Osteocyte (in vitro differentiated cells): ENCODE results near the gene IFIH1. TPM values are rescaled to one million over a fixed set of nuclear protein-coding genes. Genes with fewer than 3 reads are reported as not detected.
A peak's percentile ranks its signal among the peaks of the same experiment; 100 is the strongest.

Experiments used
- DNase-seq: peaks from one replicate; pipeline ENCODE4 v3.0.0; 2021; ENCODE audit warnings: mixed read lengths; ENCODE audit not compliant: unreplicated experiment; ENCODE audit errors: extremely low spot score
- H3K27ac Mint-ChIP-seq: one replicate; pipeline ENCODE4 v1.8.0; 2021; ENCODE audit warnings: mild to moderate bottlenecking, mixed read lengths; ENCODE audit not compliant: unreplicated experiment
- H3K27me3 Mint-ChIP-seq: one replicate; pipeline ENCODE4 v1.8.0; 2021; ENCODE audit warnings: mixed read lengths; ENCODE audit not compliant: unreplicated experiment
- H3K36me3 Mint-ChIP-seq: one replicate; pipeline ENCODE4 v1.8.0; 2021; ENCODE audit warnings: mixed read lengths; ENCODE audit not compliant: unreplicated experiment
- H3K4me1 Mint-ChIP-seq: one replicate; pipeline ENCODE4 v1.8.0; 2021; ENCODE audit warnings: mixed read lengths; ENCODE audit not compliant: unreplicated experiment
- H3K4me3 Mint-ChIP-seq: one replicate; pipeline ENCODE4 v1.8.0; 2021; ENCODE audit warnings: mild to moderate bottlenecking, moderate library complexity, mixed read lengths; ENCODE audit not compliant: unreplicated experiment
- H3K9me3 Mint-ChIP-seq: one replicate; pipeline ENCODE4 v1.8.0; 2021; ENCODE audit warnings: mixed read lengths; ENCODE audit not compliant: unreplicated experiment
- CTCF ChIP-seq: fragments of 200-600 bp; sonication (generic); IDR thresholded peaks from 2 replicates; pipeline ENCODE4 v1.5.0; 2021; ENCODE audit warnings: antibody characterized with exemption, mild to moderate bottlenecking, moderate library complexity
- total RNA-seq: library from RNA; stranded (reverse); gene quantifications from 2 replicates; pipeline ENCODE4 v1.2.1, GENCODE V29; 2021

Gene IFIH1
- total RNA-seq, 1 donor from 2014 or later: 5.4 TPM

- Mint-ChIP-seq H3K9me3 (no peaks in the 10 kb centered on the region), H3K4me1 (peaks cover 30% of the 10 kb centered on the region), H3K36me3 (no peaks in the 10 kb centered on the region), H3K27me3 (peaks cover 18% of the 10 kb centered on the region), H3K27ac (no peak overlapping the region), H3K4me3 (no peak overlapping the region)
- no peak for DNase-seq
- no peak for TF ChIP-seq CTCF
Observed at GRCh38 chr2:162320864-162321517, 2.5 kb upstream of the IFIH1 start.

- peak overlapping the region; percentile 71 for H3K27ac Mint-ChIP-seq
- no peaks in the 10 kb centered on the region for H3K9me3 Mint-ChIP-seq
- H3K36me3 Mint-ChIP-seq: no peaks in the 10 kb centered on the region
- H3K4me1 Mint-ChIP-seq: peaks cover 30% of the 10 kb centered on the region
- no peak for TF ChIP-seq CTCF
- no peak for DNase-seq
- H3K4me3 Mint-ChIP-seq: peak overlapping the region; percentile 87
- peaks cover 3% of the 10 kb centered on the region for H3K27me3 Mint-ChIP-seq
Observed at GRCh38 chr2:162317861-162318327, 590 bp downstream of the IFIH1 start.

GRCh38 chr2:162317058-162317742 lies 1.3 kb downstream of the IFIH1 start:
- TF ChIP-seq CTCF: no peak
- DNase-seq: no peak
- H3K4me1 Mint-ChIP-seq: peaks cover 30% of the 10 kb centered on the region
- H3K9me3 Mint-ChIP-seq: no peaks in the 10 kb centered on the region
- no peak overlapping the region for H3K27ac Mint-ChIP-seq
- peaks cover 3% of the 10 kb centered on the region for H3K27me3 Mint-ChIP-seq
- no peaks in the 10 kb centered on the region for H3K36me3 Mint-ChIP-seq
- peak overlapping the region; percentile 87 for H3K4me3 Mint-ChIP-seq

- DNase-seq: no peak
- Mint-ChIP-seq H3K36me3 (no peaks in the 10 kb centered on the region), H3K9me3 (no peaks in the 10 kb centered on the region), H3K4me3 (no peak overlapping the region), H3K4me1 (peaks cover 30% of the 10 kb centered on the region), H3K27me3 (peaks cover 6% of the 10 kb centered on the region), H3K27ac (no peak overlapping the region)
- no peak for TF ChIP-seq CTCF
Observed at GRCh38 chr2:162316590-162316989, 1.9 kb downstream of the IFIH1 start.

- no peak overlapping the region for H3K4me3 Mint-ChIP-seq
- H3K4me1 Mint-ChIP-seq: peaks cover 30% of the 10 kb centered on the region
- peaks cover 6% of the 10 kb centered on the region for H3K27me3 Mint-ChIP-seq
- no peaks in the 10 kb centered on the region for H3K36me3 Mint-ChIP-seq
- no peaks in the 10 kb centered on the region for H3K9me3 Mint-ChIP-seq
- H3K27ac Mint-ChIP-seq: no peak overlapping the region
- no peak for TF ChIP-seq CTCF
- no peak for DNase-seq
Observed at GRCh38 chr2:162315938-162316337, 2.5 kb downstream of the IFIH1 start.
